AG09309 (cell line): ENCODE data around the gene IPO5.

Experiments used
- DNase-seq: peaks from one replicate; pipeline ENCODE4 v3.0.0-alpha.2; 2010; ENCODE audit warnings: low read depth
- H3K4me3 ChIP-seq: 2 replicates; pipeline ENCODE4 v1.5.1; 2011; ENCODE audit warnings: mild to moderate bottlenecking, low read depth, low read length, moderate library complexity; ENCODE audit not compliant: control insufficient read depth
- TF ChIP-seq, protein P1 (sequence below): IDR thresholded peaks from 2 replicates; pipeline ENCODE4 v1.5.1; 2011; ENCODE audit warnings: mild to moderate bottlenecking, low read depth, low read length, inconsistent platforms; ENCODE audit not compliant: insufficient read depth, control insufficient read depth; ENCODE audit errors: missing control alignments

Gene IPO5

DNA sequence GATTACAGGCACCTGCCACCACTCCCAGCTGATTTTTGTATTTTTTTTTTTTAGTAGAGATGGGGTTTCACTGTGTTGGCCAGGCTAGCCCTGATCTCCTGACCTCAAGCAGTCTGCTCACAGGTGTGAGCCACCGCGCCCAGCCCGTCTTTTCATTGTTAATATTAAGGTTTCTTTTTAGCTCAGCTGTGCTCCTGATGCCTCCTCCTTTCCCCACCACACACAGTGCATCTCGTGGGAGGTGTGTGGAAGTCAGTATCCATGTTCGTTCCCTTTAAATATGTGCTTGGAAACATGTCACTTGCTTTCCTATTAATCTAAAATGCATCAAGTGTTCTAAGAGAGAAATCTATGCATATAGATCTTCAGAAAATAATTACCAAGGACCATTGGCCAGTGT lies 53.5 kb downstream of the IPO5 start:
- TF ChIP-seq, protein P1, sequence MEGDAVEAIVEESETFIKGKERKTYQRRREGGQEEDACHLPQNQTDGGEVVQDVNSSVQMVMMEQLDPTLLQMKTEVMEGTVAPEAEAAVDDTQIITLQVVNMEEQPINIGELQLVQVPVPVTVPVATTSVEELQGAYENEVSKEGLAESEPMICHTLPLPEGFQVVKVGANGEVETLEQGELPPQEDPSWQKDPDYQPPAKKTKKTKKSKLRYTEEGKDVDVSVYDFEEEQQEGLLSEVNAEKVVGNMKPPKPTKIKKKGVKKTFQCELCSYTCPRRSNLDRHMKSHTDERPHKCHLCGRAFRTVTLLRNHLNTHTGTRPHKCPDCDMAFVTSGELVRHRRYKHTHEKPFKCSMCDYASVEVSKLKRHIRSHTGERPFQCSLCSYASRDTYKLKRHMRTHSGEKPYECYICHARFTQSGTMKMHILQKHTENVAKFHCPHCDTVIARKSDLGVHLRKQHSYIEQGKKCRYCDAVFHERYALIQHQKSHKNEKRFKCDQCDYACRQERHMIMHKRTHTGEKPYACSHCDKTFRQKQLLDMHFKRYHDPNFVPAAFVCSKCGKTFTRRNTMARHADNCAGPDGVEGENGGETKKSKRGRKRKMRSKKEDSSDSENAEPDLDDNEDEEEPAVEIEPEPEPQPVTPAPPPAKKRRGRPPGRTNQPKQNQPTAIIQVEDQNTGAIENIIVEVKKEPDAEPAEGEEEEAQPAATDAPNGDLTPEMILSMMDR: no peak
- no peak overlapping the region for H3K4me3 ChIP-seq
- no peak for DNase-seq

DNA sequence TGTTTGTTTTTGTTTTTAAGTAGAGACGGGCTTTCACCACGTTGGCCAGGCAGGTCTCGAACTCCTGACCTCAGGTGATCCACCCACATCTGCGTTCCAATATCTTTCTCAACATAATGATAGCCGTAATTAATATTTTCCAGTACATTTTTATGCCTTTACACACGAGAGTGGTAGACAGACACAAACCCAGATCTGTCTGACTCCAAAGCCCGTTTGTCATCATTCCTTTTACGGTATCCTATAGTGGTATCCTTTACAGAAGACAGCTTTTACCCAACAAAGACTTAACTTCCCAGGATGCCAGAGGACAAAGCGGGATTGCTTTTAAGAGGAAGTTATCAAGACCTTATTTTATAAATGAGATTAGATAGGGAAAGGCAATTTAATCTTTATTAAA lies 59.8 kb downstream of the IPO5 start:
- DNase-seq: no peak
- no peak overlapping the region for H3K4me3 ChIP-seq
- TF ChIP-seq, protein P1: no peak

DNA sequence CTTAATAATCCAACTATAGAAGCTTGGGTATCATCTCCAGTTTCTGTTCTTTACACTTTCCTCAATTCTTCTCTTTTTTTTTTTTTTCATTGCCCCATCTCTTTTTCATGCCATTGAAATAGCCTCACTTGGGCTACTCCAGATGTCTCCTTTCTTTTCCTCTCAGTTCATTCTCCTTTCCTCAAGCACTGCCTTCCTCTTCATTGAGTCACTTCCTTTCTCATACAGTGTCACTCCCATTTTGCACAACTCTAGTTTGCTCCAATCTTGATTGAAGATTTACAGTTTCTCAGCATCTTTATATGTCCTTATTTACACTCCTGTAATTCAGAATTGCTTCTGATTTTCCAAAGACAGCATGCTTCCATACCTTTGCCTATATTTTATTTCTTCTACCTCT lies 61.3 kb downstream of the IPO5 start:
- peak; percentile 58 for DNase-seq
- TF ChIP-seq, protein P1: no peak
- no peak overlapping the region for H3K4me3 ChIP-seq

DNA sequence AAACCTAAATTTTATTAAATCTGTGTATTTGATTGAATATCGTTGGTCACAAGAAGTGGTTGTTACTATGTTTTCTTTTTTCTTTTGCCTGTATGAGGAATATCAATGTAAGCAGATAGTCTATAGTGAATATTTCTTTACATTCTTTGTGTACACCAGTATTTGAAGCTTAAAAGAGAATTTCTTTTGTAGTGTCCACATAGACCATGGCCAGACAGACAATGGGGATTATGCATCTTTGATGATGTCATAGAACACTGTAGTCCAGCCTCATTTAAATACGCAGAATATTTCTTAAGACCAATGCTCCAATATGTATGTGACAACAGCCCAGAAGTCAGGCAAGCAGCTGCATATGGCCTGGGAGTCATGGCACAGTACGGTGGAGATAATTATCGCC lies 64.8 kb downstream of the IPO5 start:
- TF ChIP-seq, protein P1: no peak
- H3K4me3 ChIP-seq: no peak overlapping the region
- no peak for DNase-seq

DNA sequence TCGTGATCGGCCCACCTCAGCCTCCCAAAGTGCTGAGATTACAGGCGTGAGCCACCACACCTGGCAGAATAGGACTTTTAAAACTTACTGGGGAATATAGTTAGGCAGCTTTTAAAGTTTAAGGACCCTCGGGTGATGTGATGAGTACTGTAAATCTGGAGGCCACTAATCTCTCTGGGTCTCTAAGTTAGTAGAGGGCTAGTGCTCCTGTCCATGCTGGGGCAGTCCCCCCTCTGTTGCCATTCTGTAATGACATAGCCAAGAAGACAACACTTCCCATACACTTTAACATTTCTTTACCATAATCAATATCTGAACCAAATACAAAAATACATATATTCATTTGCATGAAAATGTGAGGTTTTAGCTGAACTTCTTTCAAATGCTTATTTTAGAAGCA lies 65.7 kb downstream of the IPO5 start:
- no peak for DNase-seq
- H3K4me3 ChIP-seq: no peak overlapping the region
- TF ChIP-seq, protein P1: no peak

DNA sequence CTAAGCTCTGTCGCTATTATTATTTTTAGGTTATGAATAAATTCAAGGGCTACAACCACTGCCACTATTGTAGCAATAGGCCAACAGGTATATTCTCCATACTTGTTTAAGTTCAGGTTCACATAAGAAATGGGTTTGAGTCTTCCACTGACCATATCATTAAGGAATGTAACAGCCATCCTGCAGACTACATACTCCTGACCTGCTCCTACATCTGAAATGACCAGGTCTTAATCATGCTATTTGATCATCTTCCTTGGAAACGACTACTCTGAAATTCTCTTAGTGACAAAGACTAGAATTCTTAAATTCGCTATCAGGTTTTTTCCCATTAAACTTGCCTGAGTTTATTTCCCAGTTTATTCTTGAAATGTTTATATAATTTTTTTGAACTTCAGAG lies 66.8 kb downstream of the IPO5 start:
- TF ChIP-seq, protein P1: no peak
- no peak for DNase-seq
- H3K4me3 ChIP-seq: no peak overlapping the region

DNA sequence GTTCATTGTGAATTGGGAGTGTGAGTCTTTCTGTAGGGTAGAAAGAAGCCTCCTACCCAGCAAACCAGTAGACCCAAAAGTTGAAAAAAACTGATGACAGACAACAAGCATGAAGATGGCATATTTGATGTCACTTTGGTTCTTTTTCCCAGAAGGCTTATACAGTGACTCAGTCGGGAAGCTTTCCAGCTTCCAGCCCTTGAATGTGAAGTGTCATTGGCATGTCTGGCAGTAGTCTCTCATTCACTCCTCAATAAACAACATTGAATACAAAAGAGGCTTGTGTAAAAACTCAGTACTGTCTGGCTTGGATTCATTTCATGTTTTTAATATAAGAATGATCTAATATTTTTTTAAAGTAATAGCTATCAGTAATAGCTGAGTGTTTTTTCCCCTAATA lies 68.7 kb downstream of the IPO5 start:
- H3K4me3 ChIP-seq: no peak overlapping the region
- TF ChIP-seq, protein P1: no peak
- DNase-seq: peak; percentile 51
